Measurements from ENCODE around the gene INF2.

Gene INF2

DNA sequence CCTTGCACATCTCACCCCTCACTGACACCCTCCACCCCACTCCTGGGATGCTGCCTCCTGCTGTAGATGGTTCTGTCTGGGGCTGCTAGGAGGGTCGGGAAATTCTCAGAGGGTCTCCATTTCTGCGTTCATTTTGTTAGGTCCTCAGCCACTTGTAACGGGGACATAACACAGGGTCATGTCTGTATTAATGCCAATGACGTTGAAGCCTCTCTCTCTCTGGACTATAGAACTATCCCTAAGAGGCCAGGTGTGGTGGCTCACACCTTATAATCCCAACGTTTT is 78.2 kb downstream of the INF2 start:
- in situ Hi-C loops (cut with MboI; ENCODE audit: low sequenced_read_pairs), result no loop called here

DNA sequence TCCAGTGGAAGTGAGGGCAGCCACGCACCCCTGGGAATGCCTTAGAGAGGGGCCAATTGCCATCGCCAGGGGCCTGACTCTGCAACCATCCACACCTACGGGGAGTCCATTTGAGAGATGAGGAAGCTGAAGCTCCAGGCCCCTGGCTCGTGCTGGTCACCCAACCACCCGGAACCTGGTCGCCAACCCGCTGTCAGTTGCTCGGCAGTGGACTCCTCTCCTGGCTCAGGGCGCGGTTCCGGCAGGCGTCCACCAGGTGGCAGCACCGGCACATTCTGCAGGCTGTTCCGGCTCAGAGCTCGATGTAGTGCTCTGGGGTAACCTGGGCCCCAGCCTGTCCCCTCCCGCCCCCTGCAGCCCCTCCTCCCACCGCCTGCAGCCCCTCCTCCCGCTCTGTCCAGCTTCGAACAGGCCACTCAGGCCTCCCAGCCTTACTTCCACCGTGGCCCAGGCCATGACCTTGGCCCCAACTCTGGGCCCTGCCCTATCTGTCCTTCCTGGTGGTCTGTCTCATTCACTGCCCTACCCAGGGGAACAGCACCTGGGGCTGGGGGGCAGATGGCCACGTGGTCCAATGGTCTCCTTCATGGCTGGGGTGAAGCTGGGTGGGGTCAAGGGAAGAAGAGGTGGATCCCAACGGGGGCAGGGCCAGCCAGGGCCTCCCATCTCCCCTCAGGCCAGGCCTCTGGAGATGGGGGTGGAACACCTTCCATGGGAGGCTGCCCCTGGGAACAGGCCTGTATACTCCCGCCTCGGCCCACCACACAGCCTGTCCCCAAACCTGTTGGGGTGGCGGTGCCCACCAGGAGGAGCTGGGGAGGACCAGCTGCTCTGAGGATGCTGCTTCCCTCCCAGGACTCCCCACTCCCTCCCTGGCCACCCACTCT is 79.3 kb downstream of the INF2 start:
- in situ Hi-C loops (cut with MboI; ENCODE audit: low sequenced_read_pairs), result no loop called here

DNA sequence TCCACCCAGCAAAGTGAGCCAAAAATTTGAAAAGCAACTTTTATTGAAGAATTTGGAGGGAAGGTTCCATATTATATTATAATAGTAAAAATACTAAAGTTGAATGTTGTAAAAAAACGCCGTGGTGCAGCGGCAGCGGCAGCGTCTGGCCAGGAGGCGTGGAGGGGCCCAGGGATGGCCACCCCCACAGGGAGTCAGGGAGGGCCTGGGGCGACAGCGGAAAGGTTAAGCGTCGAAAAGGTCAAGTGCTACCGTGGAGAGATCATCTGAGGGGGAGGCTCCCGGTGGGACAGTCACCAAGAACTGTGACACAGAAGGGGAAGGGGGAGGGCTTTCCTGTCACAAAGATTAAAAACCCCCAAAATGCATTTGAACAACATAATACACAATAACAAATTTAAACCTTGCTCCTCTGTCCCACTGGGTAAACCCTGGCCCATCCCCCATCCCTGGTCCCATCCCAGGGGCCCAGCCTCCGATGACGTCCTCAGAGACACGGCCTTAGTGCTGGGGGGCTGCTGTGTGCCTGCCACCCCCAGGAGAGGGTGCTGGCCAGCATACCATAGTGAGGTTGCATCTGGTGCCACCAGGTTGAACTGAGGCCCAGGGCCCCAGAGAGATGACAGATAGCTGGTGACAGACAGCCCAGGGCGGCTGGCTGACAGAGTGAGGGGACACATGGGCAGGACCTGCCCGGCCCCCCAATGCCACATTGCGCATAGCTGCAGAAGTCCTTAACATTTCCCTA is 80.1 kb downstream of the INF2 start:
- in situ Hi-C loops (cut with MboI; ENCODE audit: low sequenced_read_pairs), result loop anchor here (5.0 kb wide), 1 partner anchor 53 kb away; no protein-coding TSS in a partner anchor

DNA sequence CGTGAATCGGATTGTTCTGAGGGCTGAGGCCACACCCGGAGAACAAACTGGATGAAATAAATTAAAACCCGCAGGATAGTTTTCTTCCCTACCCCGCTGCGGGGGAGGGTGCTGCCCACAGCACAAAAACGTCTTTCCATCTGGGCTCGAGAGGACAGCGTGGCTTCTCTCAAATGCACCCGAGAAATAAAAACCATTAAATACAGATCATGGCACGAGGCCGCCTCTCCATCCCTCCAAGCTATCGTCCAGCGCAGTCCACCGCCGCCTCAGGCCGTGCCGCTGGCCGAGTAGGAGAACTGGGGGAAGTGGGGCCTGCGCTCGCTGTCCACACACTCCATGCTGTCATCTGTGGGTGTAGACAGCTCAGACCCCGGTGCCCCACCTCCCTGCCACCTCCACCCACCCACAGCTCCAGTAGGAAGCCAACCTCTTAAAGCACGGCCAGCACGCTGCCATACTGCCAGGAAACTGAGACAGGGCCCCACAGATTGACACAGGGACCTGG is 80.7 kb downstream of the INF2 start:
- in situ Hi-C loops (cut with MboI; ENCODE audit: low sequenced_read_pairs), result loop anchor here (5.0 kb wide), 1 partner anchor 52 kb away; no protein-coding TSS in a partner anchor

DNA sequence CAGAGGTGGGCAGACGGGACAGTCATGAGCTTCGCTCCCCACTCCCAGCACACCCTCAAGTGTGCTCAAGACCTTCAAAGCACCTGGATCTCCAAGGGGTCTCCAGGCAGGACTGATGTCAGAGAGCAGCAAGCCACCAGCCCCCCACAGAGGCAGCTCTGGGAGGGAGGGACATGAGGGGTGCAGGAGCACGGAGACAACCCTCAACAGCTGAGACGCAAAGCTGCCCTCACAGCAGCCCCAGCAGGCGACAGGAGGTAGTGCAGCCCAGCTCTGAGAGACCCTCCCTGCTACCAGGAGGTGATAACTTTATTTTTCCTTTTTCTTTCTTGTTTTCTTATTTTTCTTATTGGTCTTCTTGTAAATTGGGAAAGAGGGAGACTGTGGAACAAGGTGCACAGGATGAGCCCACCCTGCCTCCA is 81.4 kb downstream of the INF2 start:
- in situ Hi-C loops (cut with MboI; ENCODE audit: low sequenced_read_pairs), result loop anchor here (5.0 kb wide), 1 partner anchor 51 kb away; no protein-coding TSS in a partner anchor

DNA sequence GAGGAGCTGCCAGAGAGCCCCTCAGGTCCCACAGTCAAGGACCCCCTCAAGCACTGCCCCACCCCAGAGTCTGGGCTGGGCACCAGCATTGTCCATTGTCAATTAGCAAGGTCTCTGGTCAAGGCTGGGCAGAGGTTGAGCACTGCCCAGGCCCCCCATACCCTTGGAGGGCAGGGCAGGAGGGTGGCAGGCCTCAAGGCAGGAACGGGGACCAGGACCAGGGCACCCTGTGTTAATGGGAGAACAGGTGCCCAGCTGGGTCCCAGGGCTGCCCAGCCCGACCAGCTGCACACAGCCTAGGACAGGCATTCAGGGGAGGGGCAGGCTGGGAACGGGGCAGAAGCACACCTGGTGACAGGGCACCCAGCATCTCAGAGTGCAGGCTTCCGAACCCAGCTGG is 82.0 kb downstream of the INF2 start:
- in situ Hi-C loops (cut with MboI; ENCODE audit: low sequenced_read_pairs), result loop anchor here (5.0 kb wide), 1 partner anchor 51 kb away; no protein-coding TSS in a partner anchor

Measured in HL-60/S4 (cell line).